HCT116 (cell line): Measurements from ENCODE around the gene MSH3. TPM values are rescaled to one million over a fixed set of nuclear protein-coding genes. Genes with fewer than 3 reads are reported as not detected.

Source experiments
- ATAC-seq: fragments of 200-7000 bp; cut with Tn5 transposase; 2 replicates; pipeline ENCODE4 v1.9.1; 2020; ENCODE audit warnings: mild to moderate bottlenecking, moderate library complexity
- BruUV-seq: library from RNA; stranded (reverse); fragments of 400-500 nt; replicated peaks from 2 replicates; lab custom pipeline; 2021; lab: Mats Ljungman, UMichigan
- CTCF ChIA-PET: fragments of 300-600 bp; sonication (Branson Sonifier 250); formaldehyde crosslinking; loops from one replicate; lab custom pipeline; 2021; ENCODE audit warnings: antibody characterized with exemption; lab: Charles Lee
- POLR2A ChIA-PET: fragments of 300-600, 350-600 bp; sonication (Branson Sonifier 250); formaldehyde crosslinking; loops from one replicate; lab custom pipeline; 2021; ENCODE audit warnings: antibody characterized with exemption; lab: Charles Lee
- RAD21 ChIA-PET, 2 experiments: fragments of 300-600 bp; sonication (Branson Sonifier 250); formaldehyde crosslinking; loops; one replicate each; lab custom pipeline; 2023; ENCODE audit warnings: low total read pairs in 2 of 2; ENCODE audit not compliant: uncharacterized antibody in 2 of 2, unreplicated experiment in 2 of 2, low non-redundant PET in 1 of 2; lab: Charles Lee
- DNase-seq: peaks from one replicate; pipeline ENCODE4 v3.0.0-alpha.2; 2010; ENCODE audit warnings: low read depth, low spot score
- H2AFZ ChIP-seq: fragments of 200-600 bp; shearing (Covaris generic), sonication (generic); 2 replicates; pipeline ENCODE4 v1.6.1; 2017; ENCODE audit warnings: low read depth, mixed run types, mixed read lengths, antibody characterized with exemption, low read length; ENCODE audit not compliant: poor library complexity, severe bottlenecking
- H3K27ac ChIP-seq: 2 replicates; pipeline ENCODE4 v1.5.1; 2012; ENCODE audit warnings: low read depth, low read length
- H3K27me3 ChIP-seq: fragments of 200-600 bp; sonication (generic); 2 replicates; pipeline ENCODE4 v1.6.1; 2016; ENCODE audit warnings: mixed run types, low read length, mixed read lengths; ENCODE audit not compliant: insufficient read depth
- H3K36me3 ChIP-seq, 2 experiments: fragments of 200-500 bp in 1 of 2; fragments of 200-600 bp in 1 of 2; sonication (Bioruptor generic) in 1 of 2; sonication (generic) in 1 of 2; 2 replicates each; pipeline versions ENCODE4 v1.5.1 to v1.6.1; 2014 to 2016; ENCODE audit warnings: low read length in 2 of 2, inconsistent platforms in 1 of 2, mixed read lengths in 1 of 2, mixed run types in 1 of 2; ENCODE audit not compliant: insufficient read depth in 2 of 2, control insufficient read depth in 1 of 2
- H3K4me1 ChIP-seq, 2 experiments: fragments of 200-600 bp in 1 of 2; sonication (generic) in 1 of 2; 2 replicates each; pipeline versions ENCODE4 v1.5.1 to v1.6.1; 2012 to 2017; ENCODE audit warnings: low read length in 2 of 2, inconsistent platforms in 1 of 2, mild to moderate bottlenecking in 1 of 2, mixed read lengths in 1 of 2, mixed run types in 1 of 2, moderate library complexity in 1 of 2; ENCODE audit not compliant: insufficient read depth in 2 of 2, control insufficient read depth in 1 of 2
- H3K4me2 ChIP-seq: fragments of 200-600 bp; sonication (generic); 2 replicates; pipeline ENCODE4 v1.6.1; 2017; ENCODE audit warnings: mixed run types, low read length, mixed read lengths
- H3K4me3 ChIP-seq, 2 experiments: fragments of 200-600 bp in 1 of 2; sonication (generic) in 1 of 2; replicated peaks in 1 of 2; 2 replicates each; pipeline ENCODE4 v1.5.1; 2011 to 2016; ENCODE audit warnings: low read length in 2 of 2, control low read depth in 1 of 2, low read depth in 1 of 2, mild to moderate bottlenecking in 1 of 2, mixed read lengths in 1 of 2, mixed run types in 1 of 2
- H3K79me2 ChIP-seq: fragments of 200-600 bp; sonication (generic); 2 replicates; pipeline ENCODE4 v1.6.1; 2017; ENCODE audit warnings: mild to moderate bottlenecking, mixed run types, low read length, moderate library complexity, mixed read lengths; ENCODE audit not compliant: insufficient read depth
- H3K9ac ChIP-seq: fragments of 200-600 bp; sonication (generic); 2 replicates; pipeline ENCODE4 v1.6.1; 2016; ENCODE audit warnings: low read length, mixed read lengths
- H3K9me2 ChIP-seq: fragments of 200-600 bp; sonication (generic), shearing (Covaris generic); 2 replicates; pipeline ENCODE4 v1.6.1; 2017; ENCODE audit warnings: mixed run types, mild to moderate bottlenecking, moderate library complexity; ENCODE audit not compliant: insufficient read depth
- H3K9me3 ChIP-seq, 2 experiments: fragments of 200-500 bp in 1 of 2; fragments of 200-600 bp in 1 of 2; sonication (Bioruptor generic) in 1 of 2; sonication (generic) in 1 of 2; 2 replicates each; pipeline ENCODE4 v1.6.1; 2014 to 2017; ENCODE audit warnings: low read length in 2 of 2, mixed read lengths in 2 of 2, inconsistent platforms in 1 of 2, low read depth in 1 of 2, mild to moderate bottlenecking in 1 of 2, mixed run types in 1 of 2, moderate library complexity in 1 of 2; ENCODE audit not compliant: control insufficient read depth in 1 of 2, insufficient read depth in 1 of 2
- H4K20me1 ChIP-seq: fragments of 200-600 bp; sonication (generic), shearing (Covaris generic); 2 replicates; pipeline ENCODE4 v1.6.1; 2017; ENCODE audit warnings: mixed run types, mild to moderate bottlenecking, moderate library complexity; ENCODE audit not compliant: insufficient read depth
- CBX3 ChIP-seq: IDR thresholded peaks from 2 replicates; pipeline ENCODE4 v1.6.1; 2012; ENCODE audit warnings: low read depth
- EGR1 ChIP-seq: IDR thresholded peaks from 2 replicates; pipeline ENCODE4 v1.6.1; 2012; ENCODE audit warnings: low read depth
- EZH2 ChIP-seq: fragments of 200-600 bp; sonication (generic); IDR thresholded peaks from 2 replicates; pipeline ENCODE4 v1.6.1; 2017; ENCODE audit warnings: antibody characterized with exemption, mixed run types
- EZH2phosphoT487 ChIP-seq: fragments of 200-600 bp; IDR thresholded peaks from 2 replicates; pipeline ENCODE4 v1.6.1; 2018; ENCODE audit warnings: antibody characterized with exemption, borderline replicate concordance
- FOSL1 ChIP-seq: IDR thresholded peaks from 2 replicates; pipeline ENCODE4 v1.6.1; 2012; ENCODE audit warnings: low read depth
- POLR2A ChIP-seq: IDR thresholded peaks from 2 replicates; pipeline ENCODE4 v1.7.0; 2011; ENCODE audit warnings: borderline replicate concordance; ENCODE audit not compliant: insufficient read depth, insufficient read length; ENCODE audit errors: extremely low read depth
- POLR2AphosphoS5 ChIP-seq: IDR thresholded peaks from 2 replicates; pipeline ENCODE4 v1.6.1; 2011; ENCODE audit warnings: mild to moderate bottlenecking, low read depth, low read length, moderate library complexity
- RAD21 ChIP-seq: IDR thresholded peaks from 2 replicates; pipeline ENCODE4 v1.6.1; 2012; ENCODE audit warnings: low read depth, mild to moderate bottlenecking
- SP1 ChIP-seq: IDR thresholded peaks from 2 replicates; pipeline ENCODE4 v1.6.1; 2012; ENCODE audit warnings: low read depth
- YY1 ChIP-seq: IDR thresholded peaks from 2 replicates; pipeline ENCODE4 v1.6.1; 2011; ENCODE audit warnings: low read length, low read depth, moderate library complexity, mild to moderate bottlenecking; ENCODE audit not compliant: insufficient replicate concordance; ENCODE audit errors: extremely low read depth
- ZFX ChIP-seq: fragments of 450-650 bp; IDR thresholded peaks from 2 replicates; pipeline ENCODE4 v1.6.1; 2017
- ZNF274 ChIP-seq: fragments of 200-500 bp; sonication (Bioruptor generic); IDR thresholded peaks from 2 replicates; pipeline ENCODE4 v1.6.1; 2014; ENCODE audit warnings: mild to moderate bottlenecking, low read depth, low read length, inconsistent platforms
- intact Hi-C: fragments of 100-400 bp; cut with micrococcal nuclease; formaldehyde crosslinking; loops from 2 replicates; pipeline ENCODE4 v1.10.0; 2022
- total RNA-seq: library from RNA; stranded (reverse); gene quantifications from one replicate; pipeline ENCODE4 v1.2.1, GENCODE V29; 2021; ENCODE audit not compliant: unreplicated experiment
- TF ChIP-seq, protein P1 (sequence below), 3 experiments: fragments of 200-600 bp in 1 of 3; sonication (generic) in 1 of 3; IDR thresholded peaks in 2 of 3; conservative IDR thresholded peaks in 1 of 3; 2 replicates each; pipeline ENCODE4 v1.5.1; 2012 to 2017; ENCODE audit warnings: low read depth in 2 of 3, low read length in 2 of 3, antibody characterized with exemption in 1 of 3, borderline replicate concordance in 1 of 3, control low read depth in 1 of 3, mild to moderate bottlenecking in 1 of 3, mixed read lengths in 1 of 3, mixed run types in 1 of 3, moderate library complexity in 1 of 3; ENCODE audit not compliant: insufficient read depth in 1 of 3
- TF ChIP-seq, protein P2 (sequence below): IDR thresholded peaks from 2 replicates; pipeline ENCODE4 v1.6.1; 2012
- TF ChIP-seq, protein P3 (sequence below): IDR thresholded peaks from 2 replicates; pipeline ENCODE4 v1.6.1; 2012
- TF ChIP-seq, protein P4 (sequence below): IDR thresholded peaks from 2 replicates; pipeline ENCODE4 v1.6.1; 2012; ENCODE audit warnings: low read depth

The MSH3 gene
- total RNA-seq, 1 experiment from 2014 or later: 4.9 TPM

DNA sequence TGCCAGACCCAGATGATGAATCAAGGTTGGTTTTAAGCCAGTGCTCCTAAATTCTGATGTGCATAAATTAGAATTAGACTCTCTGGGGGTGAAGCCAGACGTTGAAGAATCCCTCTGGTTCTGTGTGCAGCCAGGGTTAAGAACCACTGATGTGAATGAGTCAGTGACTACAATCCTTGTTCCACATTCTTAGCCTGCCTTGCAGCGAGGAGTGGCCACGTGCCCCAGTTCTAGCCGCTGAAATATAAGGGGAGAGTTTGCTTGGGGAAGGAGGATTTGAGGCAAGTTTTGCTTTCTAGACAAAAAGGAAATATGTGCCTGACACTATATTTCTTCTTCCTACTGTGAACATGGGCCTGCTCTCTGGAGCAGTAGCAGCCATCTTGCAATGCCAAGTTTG is 34.2 kb upstream of the MSH3 start:
- POLR2A ChIA-PET: no interaction called here
- CTCF ChIA-PET: no interaction called here
- DNase-seq (no peak), ATAC-seq (no peak)
- no peaks in the 10 kb centered on the region for H3K79me2 ChIP-seq
- no peak overlapping the region for H3K9ac ChIP-seq
- H3K27me3 ChIP-seq: no peaks in the 10 kb centered on the region
- intact Hi-C loops: no loop called here
- H3K36me3 ChIP-seq: no peaks in the 10 kb centered on the region
- H3K4me2 ChIP-seq: no peak overlapping the region
- no TSS peak for BruUV-seq
- no peaks in the 10 kb centered on the region for H4K20me1 ChIP-seq
- RAD21 ChIA-PET: no interaction called here
- no peak overlapping the region for H2AFZ ChIP-seq
- H3K9me2 ChIP-seq: no peaks in the 10 kb centered on the region
- no peak for TF ChIP-seq EGR1
- TF ChIP-seq EZH2: no peak
- TF ChIP-seq, protein P1, sequence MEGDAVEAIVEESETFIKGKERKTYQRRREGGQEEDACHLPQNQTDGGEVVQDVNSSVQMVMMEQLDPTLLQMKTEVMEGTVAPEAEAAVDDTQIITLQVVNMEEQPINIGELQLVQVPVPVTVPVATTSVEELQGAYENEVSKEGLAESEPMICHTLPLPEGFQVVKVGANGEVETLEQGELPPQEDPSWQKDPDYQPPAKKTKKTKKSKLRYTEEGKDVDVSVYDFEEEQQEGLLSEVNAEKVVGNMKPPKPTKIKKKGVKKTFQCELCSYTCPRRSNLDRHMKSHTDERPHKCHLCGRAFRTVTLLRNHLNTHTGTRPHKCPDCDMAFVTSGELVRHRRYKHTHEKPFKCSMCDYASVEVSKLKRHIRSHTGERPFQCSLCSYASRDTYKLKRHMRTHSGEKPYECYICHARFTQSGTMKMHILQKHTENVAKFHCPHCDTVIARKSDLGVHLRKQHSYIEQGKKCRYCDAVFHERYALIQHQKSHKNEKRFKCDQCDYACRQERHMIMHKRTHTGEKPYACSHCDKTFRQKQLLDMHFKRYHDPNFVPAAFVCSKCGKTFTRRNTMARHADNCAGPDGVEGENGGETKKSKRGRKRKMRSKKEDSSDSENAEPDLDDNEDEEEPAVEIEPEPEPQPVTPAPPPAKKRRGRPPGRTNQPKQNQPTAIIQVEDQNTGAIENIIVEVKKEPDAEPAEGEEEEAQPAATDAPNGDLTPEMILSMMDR (IDR thresholded peaks at IDR 0.05 in 2 of 3, conservative IDR thresholded peaks at IDR 0.05 in 1 of 3; ENCODE audit: borderline replicate concordance in 1 of 3, insufficient read depth in 1 of 3, low read depth in 2 of 3, low read length in 2 of 3): no peak
- TF ChIP-seq, protein P2, sequence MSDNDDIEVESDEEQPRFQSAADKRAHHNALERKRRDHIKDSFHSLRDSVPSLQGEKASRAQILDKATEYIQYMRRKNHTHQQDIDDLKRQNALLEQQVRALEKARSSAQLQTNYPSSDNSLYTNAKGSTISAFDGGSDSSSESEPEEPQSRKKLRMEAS: no peak
- TF ChIP-seq, protein P3, sequence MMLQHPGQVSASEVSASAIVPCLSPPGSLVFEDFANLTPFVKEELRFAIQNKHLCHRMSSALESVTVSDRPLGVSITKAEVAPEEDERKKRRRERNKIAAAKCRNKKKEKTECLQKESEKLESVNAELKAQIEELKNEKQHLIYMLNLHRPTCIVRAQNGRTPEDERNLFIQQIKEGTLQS: no peak
- no peak for TF ChIP-seq ZFX
- TF ChIP-seq, protein P4, sequence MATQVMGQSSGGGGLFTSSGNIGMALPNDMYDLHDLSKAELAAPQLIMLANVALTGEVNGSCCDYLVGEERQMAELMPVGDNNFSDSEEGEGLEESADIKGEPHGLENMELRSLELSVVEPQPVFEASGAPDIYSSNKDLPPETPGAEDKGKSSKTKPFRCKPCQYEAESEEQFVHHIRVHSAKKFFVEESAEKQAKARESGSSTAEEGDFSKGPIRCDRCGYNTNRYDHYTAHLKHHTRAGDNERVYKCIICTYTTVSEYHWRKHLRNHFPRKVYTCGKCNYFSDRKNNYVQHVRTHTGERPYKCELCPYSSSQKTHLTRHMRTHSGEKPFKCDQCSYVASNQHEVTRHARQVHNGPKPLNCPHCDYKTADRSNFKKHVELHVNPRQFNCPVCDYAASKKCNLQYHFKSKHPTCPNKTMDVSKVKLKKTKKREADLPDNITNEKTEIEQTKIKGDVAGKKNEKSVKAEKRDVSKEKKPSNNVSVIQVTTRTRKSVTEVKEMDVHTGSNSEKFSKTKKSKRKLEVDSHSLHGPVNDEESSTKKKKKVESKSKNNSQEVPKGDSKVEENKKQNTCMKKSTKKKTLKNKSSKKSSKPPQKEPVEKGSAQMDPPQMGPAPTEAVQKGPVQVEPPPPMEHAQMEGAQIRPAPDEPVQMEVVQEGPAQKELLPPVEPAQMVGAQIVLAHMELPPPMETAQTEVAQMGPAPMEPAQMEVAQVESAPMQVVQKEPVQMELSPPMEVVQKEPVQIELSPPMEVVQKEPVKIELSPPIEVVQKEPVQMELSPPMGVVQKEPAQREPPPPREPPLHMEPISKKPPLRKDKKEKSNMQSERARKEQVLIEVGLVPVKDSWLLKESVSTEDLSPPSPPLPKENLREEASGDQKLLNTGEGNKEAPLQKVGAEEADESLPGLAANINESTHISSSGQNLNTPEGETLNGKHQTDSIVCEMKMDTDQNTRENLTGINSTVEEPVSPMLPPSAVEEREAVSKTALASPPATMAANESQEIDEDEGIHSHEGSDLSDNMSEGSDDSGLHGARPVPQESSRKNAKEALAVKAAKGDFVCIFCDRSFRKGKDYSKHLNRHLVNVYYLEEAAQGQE: no peak
- no peak for TF ChIP-seq POLR2A
- TF ChIP-seq ZNF274: no peak
- no peak for TF ChIP-seq CBX3
- no peak for TF ChIP-seq YY1
- no peak for TF ChIP-seq RAD21
- TF ChIP-seq FOSL1: no peak
- TF ChIP-seq POLR2AphosphoS5: no peak
- no peak for TF ChIP-seq EZH2phosphoT487
- TF ChIP-seq SP1: no peak
- no peaks in the 10 kb centered on the region for H3K9me3 ChIP-seq
- no peaks in the 10 kb centered on the region for H3K4me1 ChIP-seq
- no peak overlapping the region for H3K27ac ChIP-seq
- no peak overlapping the region for H3K4me3 ChIP-seq
